Stimulated activated CD4-positive, alpha-beta T cell treated with anti-CD3 and anti-CD28 coated beads, Interleukin-12 subunit alpha, Interleukin-12 subunit beta, amount 100 ng/mL, for 48 hours (primary cell): Measurements from ENCODE around the gene ARHGEF19.
A peak's percentile ranks its signal among the peaks of the same experiment; 100 is the strongest.
"Not testable (repeated sequence)": the region's sequence is repeated elsewhere in the genome, so short reads cannot be mapped to it uniquely, and the experiment has no call there.

Source experiments
- DNase-seq, 3 donors: peaks; one replicate each; pipeline ENCODE4 v3.0.0-alpha.2; 2020; ENCODE audit warnings: low read depth in 2 of 3, low spot score in 1 of 3

Gene ARHGEF19

DNA sequence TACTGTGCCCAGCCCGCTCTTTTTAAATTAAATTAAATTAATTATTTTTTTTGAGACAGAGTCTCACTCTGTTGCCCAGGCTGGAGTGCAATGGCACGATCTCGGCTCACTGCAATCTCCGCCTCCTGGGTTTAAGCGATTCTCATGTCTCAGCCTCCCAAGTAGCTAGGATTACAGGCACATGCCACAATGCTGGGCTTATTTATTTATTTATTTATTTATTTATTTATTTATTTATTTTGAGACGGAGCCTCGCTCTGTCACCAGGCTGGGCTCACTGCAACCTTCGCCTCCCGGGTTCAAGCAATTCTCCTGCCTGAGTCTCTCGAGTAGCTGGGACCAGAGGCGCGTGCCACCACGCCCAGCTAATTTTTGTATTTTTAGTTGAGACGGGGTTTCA is 10.3 kb upstream of the ARHGEF19 start:
- not testable (repeated sequence) for DNase-seq

DNA sequence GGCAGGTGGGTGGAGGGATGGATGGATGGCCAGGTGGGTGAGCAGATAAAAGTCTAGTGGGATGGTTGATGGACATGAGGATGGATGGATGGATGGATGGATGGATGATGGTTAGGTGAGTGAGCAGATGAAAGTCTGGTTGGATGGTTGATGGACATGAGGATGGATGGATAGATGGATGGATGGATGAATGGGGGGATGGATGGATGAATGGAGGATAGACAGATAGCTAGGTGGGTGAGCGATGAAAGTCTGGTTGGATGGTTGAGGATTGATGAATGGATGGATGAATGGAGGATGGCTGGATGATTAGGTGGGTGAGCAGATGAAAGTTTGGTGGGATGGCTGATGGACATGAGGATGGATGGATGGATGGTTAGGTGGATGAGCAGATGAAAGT is 9.0 kb upstream of the ARHGEF19 start:
- no peak for DNase-seq

DNA sequence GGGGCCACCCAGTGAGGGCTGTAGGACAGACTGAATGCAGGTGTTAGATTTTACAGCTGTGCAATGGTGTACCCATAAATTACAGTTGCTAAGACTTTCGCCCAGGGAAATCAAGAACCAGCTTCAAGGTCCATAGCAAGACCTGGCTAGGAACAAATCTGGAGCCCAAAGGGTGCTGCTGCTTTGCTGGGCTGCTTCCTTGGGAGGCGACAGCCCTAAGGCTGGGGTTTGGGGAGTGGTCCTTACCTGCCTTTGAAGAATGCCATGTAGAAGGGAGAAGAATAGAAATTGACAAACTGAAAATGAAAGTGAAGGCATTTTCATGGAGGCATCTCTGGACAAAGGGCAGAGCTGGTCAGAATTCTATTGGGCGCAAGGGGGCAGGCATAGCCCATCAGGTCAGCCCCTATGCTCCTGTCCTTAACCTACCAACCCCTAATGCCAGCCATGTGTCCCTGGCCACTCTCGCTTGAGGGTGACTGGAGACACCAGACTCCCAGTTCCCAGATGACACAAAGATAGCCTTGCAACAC is 7.6 kb upstream of the ARHGEF19 start:
- DNase-seq = no peak

DNA sequence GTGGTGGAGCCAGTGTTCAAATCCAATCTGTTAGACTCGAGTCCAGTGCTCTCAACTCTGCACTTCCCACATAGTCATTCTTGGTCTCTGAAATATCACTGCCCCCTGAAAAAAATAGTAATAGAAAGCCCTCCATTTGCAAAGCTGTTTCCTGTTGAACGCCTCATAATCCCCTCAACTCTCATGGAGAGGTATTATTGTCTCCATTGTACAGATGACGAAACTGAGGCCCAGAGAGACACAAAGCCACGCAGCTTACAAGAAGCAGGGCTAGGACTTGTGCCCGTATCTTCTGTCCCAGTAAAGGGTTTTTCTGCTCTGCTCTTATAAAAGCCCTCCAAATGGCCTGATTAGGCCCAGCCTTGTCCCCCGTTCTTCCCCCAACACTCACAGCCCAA is 6.2 kb upstream of the ARHGEF19 start:
- DNase-seq = no peak

DNA sequence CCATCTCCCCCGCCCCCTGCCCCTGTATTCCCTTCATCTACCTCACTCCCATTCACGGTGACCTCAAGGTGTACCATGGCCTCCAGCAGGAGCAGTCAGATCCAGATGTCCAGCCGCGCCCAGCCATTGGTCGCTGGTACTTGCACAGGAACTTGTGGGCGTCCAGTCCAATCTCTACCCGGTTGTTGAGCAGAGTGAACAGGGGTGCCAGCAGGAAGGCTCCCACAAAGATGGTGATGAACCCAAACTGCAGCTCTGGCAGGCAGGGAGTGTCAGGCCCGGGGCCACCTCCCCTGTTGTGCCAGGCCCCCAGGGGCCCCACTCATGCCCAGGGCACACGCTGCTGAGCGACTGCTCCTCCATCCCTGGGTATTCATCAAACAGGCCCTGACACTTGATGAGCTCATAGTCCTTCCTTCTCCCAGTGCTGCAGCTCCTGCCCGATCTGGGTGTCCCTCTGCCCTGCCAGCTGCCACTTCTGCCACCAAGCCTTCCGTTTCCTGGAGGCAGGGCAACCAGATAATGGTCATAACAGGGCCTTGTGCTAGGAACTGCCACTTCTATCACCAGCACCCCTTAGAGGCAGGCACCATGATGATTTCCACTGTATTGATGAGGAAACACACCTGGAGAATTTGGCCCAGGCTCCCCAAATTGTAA is 5.7 kb upstream of the ARHGEF19 start:
- no peak for DNase-seq

DNA sequence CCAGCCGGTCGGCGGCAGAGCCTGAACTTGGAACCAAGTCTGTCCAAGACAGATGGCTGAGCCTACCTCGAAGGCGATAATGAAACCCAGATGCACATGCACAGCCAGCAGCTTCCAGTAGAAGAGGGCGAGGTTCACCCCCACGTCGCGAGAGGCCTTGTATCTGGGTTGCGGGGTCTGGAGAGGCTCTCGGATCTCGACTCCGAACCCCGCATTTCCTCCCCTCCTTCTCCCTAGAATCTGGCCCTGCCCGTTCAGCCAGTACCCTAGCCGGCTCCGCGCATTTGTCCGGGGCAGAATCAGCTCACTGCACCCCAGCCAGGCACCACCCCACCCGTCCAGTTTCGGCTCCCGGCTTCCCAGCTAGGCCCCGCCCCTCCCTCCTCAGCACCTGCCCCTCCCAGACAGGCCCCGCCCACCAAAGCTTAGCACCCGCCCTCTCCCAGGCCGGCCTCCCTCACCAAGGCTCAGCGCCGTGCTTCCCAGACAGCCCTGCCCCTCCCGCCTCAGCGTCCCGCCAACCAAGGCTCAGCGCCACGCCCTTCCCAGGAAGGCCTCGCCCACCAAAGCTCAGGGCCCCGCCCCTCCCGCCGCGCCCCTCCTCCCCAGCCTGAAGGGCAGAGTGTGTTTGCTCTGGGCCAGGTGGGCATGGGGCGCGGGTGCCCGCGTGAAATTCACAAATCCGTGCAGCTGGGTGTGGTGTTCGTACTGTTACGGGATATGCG is 4.8 kb upstream of the ARHGEF19 start:
- DNase-seq = peak; percentile 93 to 94 (median 94)

DNA sequence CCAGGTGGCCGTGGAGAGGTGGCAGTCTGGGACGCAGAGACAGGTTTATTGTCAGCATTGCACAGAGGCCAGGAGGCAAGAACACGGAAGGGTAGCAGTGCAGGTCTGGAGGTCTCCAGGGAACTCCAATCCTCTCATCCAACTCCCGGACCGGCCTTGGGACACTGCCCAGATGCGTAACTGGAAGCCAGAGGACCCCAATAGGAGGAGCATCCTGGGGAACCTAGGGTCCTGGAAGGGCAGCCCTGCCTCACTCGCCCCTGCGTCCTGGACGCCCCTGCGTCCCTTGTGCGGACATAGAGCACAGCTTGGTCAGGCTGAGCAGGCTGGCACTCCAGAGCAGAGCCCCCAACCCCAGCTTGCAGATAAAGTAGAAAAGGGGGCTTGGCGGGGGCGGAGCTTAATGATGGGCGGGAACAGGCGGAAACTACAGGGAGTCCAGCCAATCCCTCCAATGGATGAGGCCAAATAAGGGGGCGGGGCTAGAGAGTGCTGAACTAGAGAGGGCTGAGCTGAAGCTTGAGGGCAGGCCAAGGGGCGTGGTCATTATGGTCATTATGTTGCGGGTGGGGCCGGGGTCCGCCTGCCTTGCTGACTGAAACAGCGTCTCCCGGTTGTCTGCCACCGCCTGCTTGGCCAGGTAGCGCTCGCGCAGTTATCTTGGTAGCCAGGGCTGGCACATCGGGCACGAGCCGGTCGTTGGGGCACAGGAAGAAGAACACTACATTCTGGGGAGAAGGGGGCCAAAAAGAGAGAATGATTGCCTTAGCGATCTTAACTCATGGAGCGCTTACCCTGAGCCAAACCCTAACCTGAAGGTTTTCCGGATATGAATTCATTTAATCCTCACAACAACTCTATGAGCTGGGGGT is 3.7 kb upstream of the ARHGEF19 start:
- DNase-seq = peak; percentile 42 to 59 (median 55)

DNA sequence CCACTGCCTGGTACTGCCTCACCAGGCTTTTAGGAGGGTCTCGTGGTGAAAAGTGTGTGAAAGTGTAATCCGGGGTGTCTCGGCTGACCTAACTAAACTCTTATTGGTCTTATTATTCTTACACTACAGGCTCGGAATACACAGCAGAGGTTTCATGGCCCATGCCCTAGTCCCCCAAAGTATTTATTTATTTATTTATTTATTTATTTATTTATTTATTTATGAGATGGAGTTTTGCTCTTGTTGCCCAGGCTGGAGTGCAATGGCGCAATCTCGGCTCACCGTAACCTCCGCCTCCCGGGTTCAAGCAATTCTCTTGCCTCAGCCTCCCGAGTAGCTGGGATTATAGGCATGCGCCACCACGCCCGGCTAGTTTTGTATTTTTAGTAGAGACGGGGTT is 2.8 kb upstream of the ARHGEF19 start:
- DNase-seq = not testable (repeated sequence)

DNA sequence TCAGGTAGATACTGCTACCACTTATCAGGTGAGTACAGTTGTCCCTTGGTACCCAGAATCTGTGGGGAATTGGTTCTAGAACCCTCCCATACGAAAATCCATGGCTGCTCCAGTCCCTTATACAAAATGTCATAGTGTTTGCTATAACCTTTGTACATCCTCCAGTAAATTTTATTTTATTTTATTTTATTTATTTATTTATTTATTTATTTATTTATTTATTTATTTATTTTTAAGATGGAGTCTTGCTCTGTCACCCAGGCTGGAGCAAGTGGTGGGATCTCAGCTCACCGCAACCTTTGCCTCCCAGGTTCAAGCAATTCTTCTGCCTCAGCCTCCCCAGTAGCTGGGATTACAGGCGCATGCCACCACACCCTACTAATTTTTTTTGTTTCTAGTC is 1.1 kb upstream of the ARHGEF19 start:
- DNase-seq = not testable (repeated sequence)

DNA sequence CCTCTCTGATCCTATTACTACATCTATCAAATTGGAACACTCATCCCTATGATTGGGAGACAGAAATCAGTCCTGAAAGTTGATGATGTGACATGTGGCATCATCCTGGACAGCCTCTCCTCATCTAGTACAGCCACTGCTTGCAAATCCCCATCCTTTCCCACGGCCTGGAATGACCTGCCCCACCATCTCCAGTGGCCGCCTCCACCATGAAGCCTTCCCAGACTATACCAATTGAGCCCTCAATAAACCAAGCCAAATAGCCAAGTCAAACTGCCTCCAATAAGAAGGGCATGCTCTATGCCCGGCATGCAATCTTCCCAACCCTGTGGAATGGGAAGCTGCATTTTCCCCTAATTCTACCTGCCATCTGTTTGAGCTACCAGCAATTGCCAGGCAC is 561 bp upstream of the ARHGEF19 start:
- DNase-seq = no peak

DNA sequence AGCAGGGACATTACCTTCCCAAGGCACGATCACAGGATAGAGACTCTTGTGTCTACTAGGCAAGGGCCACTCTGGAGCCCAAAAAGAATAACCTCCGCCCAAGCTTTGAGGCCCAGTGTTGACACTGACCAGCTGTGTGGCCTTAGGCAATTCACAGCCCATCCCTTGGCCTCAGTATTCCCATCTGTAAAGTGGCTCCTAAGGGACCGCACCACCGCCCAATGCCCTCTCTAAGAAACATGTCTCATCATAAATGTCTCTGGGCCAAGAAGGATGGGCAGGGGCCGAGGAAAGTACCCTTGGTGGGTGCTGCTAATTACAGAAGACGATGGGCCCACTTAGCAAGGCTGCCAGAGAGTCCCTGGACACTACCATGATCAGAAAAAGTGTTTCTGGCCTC is 628 bp downstream of the ARHGEF19 start:
- DNase-seq = no peak

DNA sequence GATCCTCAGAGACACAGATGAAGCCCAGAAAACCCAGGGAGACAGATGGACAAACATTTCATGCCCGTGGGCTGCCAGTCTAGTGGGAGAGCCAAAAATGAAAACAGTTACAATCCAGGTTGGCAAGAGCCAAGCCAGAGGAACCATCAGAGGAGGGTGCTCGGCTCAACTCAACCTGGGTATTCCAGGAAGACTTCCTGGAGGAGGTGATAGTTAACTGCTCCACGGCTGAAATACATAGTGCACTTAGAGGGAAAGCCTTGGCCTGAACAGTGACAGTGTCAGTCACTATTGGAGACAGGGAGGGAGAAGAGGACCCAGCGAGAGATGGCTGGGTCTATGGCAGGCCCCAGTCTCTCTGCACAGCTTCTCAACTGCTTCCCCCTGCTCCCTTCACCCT is 1.9 kb downstream of the ARHGEF19 start:
- DNase-seq = no peak

DNA sequence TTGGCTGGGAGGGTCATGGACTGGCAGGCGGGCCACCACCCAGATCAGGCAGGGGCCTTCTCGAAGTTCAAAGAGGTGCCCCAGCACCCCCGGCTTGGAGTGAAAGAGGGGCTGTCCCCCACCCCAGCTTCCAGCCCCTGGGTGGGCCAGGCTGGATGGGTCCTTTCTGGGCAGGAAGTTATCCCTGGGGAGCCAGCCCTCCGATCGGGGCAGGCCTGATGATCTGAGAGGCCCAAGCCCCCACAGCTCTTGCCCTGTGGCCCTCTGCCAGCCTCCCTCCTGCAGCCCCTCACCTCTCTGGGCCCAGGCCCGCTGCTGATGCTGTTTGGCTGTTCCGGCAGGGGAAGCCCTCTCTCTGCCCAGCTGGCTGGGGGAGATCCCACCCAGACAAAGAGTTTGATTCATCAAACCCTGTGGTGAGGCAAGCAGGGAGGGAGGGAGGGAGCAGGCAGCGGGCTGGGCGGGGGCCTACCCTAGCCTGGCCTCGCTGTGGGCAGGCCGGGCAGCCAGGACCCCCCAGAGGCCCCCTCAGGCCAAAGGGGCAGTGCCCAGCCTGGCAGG is 2.5 kb downstream of the ARHGEF19 start:
- DNase-seq = no peak

DNA sequence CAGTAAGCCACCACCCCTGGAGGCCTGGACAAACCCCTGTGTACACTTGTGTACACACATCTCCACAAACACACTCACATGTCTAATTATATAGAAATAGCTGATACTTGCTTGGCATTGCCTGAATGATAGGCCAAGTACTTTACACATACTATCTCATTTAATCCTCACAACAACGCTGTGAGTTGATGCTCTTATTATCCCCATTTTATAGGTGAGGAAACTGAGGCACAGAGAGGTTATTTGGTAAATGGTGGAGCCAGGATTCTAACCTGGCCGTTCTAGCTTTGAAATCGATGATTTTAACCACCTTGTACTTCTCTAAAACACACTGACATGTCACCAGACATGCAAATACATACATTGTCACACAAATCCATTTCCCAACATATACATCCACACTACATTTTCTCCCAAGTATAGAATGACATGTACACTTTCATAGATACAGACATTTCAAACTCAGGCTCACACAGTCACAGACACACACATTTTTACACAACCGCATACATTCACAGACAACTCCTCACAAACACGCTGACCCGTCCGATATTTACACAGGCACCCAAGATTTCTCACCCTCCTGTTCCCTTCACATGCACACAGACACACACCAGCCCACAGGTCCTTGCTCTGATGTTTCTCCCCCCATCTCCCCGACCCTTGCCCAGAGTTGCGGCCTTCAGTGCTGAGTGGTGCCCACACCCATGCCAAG is 3.2 kb downstream of the ARHGEF19 start:
- no peak for DNase-seq

DNA sequence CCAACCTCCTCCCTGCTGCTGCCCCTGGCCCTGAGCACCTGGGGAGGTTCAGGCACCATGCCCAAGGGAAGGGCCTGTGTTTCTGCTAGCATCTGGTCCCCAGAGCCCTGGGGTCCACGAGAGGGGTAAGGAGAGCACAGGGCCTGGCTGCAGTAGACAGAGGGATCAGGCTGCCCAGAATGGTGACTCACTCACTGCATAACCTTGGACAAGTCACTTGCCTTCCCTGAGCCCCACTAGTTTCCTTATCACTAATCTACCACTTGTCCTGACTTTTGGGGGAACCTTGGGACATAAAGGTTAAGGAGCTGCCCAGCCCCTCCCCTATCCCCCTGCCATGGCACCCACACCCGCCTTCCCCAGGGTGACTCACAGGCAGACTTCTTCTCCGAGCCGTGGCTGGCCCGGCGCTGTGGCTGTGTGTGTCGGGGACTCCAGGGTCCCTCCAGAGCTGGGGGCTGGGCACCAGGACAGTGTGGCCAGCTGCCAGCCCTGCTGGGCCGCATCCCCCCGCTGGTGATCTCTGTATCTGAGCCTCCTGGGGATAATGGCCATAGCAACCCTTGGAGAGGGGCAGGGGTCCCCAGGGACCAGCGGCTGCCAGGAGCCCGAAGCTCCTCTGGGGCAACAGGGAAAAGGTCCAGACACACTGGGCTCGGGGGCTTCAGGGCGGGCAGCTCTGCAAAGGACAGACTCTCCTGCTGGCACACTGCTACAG is 4.0 kb downstream of the ARHGEF19 start:
- no peak for DNase-seq

DNA sequence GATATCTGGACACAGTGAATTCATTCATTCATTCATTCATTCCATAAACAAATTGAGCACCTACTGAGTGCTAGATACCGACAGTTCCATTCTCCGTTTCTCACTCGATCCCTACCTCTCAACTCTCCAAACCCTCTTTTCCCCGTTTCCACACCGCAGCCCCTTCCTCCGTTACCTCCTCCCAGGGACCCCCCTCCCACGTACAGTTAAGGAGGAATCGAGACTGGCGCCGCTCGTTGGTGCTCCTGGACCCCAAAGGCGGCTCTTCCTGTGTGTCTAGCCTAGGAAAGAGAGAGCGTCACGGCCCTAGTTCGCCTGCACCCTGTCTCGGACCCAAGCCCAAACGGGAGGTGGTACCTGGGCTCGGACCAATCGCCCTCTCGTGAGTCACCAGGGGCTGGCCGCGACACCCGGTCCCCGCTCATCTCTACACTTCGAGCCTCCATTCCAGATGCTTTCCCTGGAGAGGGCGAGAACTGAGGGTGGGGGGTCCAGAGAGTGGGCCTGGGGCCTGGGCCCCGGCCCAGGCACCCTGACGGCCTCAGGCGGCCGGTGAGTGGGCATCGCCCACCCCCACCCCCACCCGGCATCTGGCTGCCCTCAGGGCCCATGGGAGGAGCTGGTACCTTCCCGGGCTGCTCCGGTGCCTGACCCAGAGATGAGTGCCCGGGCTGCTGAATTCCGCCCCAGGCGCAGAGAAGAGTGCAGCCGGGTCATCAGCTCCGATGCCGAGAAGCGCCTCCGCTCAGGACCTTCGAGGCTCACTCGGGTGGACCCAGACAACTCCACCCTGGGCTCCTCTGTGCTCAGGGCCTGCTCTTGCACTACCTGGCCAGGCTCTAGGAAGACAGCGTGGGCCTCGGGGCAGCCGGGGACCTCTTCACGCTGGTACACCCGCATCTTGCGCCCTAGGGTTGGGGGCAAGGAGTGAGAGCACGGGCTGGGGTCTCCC is 4.9 kb downstream of the ARHGEF19 start:
- DNase-seq = no peak

DNA sequence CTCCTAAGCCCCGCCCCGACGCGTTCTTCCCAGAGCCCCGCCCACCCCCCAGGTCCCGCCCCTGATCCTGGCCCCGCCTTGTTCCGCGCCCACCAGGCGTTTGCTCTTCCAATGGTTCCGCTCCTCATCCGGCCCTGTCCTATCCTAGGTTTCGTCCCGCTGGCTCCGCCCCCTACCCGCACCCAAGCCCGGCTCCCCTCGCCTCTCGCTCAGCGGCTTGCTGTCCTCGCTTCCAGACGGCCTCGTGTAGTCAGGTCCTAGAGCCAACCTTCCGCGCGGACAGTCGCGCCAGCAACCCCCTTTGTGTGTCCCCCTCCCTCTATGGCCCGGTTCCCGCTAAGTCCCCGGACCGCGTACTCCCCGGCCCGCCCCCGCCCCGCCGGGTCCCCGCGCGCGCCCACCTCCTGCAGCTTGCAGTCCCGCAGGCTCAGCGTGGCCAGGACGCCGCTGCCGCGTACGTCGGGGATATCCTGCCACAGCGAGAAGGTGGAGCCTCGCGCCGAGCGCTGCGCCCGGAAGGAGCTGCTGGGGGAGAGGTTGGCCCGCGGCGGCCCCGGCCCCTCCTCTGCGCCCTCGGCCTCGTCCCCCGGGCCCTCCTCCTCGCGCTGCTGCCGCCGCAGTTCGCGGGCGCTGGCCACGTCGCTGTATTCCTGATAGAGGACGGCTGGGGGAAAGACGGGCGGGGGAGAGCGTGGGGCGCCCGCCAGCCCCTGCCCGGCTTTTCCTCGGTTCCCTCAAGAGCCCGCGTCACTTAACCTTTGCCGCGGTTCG is 5.7 kb downstream of the ARHGEF19 start:
- peak; percentile 87 to 94 (median 94) for DNase-seq

DNA sequence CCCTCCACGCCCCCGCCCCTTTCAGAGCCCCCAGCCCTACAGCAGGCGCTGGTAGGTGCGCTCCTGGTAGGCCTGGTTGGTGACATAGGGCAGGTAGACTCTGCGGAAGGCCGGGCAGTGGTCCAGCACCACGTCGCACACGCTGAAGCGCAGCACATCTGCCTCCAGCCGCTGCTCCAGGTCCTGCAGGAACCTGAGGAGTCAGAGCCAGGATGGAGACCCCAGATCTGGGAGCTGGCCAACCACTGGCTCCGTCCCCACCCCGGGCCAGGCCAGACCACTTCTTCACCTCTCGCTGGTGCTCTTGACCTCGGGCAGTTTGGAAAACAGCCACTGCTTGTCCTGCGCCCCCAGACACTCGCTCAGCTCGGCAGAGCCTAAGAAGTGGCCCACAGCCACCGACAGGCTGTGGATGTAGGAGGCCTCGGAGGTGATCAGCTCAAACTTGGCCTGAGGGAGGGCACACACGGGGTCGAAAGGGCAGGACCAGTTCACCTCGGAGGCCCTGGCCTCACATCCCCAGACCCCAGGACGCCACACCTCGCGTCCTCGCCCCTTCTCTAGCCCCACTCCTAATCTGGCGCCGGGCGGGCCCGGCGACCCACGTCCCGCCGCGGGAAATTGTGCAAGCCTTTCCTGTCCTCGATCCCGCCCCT is 6.4 kb downstream of the ARHGEF19 start:
- DNase-seq = no peak
